Measurements from ENCODE around the gene ALKBH4. TPM values are rescaled to one million over a fixed set of nuclear protein-coding genes. Genes with fewer than 3 reads are reported as not detected.

Gene ALKBH4
- total and polyA plus RNA-seq, 10 of the 15 experiments (the other 5 are each of a cell fraction or from before 2014, with no cell fraction given), result 4.1 to 16.9 (median 11.3) TPM

GRCh38 chr7:102451371-102452054 lies 13.2 kb downstream of the ALKBH4 start (continued):
- TF ChIP-seq, protein P1, sequence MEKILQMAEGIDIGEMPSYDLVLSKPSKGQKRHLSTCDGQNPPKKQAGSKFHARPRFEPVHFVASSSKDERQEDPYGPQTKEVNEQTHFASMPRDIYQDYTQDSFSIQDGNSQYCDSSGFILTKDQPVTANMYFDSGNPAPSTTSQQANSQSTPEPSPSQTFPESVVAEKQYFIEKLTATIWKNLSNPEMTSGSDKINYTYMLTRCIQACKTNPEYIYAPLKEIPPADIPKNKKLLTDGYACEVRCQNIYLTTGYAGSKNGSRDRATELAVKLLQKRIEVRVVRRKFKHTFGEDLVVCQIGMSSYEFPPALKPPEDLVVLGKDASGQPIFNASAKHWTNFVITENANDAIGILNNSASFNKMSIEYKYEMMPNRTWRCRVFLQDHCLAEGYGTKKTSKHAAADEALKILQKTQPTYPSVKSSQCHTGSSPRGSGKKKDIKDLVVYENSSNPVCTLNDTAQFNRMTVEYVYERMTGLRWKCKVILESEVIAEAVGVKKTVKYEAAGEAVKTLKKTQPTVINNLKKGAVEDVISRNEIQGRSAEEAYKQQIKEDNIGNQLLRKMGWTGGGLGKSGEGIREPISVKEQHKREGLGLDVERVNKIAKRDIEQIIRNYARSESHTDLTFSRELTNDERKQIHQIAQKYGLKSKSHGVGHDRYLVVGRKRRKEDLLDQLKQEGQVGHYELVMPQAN (conservative IDR thresholded peaks at IDR 0.05), result no peak

DNA sequence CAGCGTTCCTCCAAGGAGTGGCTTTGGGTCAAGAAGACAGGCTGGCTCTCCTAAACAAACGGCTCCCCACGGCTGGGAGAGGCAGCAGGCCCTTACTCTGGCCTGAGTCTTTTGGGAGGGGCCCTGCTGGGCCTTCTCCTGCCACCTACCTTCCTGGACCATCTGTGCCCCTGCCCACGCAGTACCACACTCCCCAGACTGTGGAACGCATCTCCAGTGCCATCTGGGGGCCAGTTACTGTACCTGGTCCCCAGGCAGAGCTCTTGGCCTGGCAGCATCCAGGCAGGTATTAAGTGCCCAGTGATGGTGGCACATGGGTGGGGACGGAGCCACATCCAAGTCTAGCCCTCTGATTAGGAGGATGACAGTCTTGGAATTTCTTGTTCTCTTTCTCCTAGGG lies 14.4 kb downstream of the ALKBH4 start:
- intact Hi-C loops (cut with micrococcal nuclease; ENCODE audit: unreplicated experiment) (loop anchor here (1.0 kb wide), 1 partner anchor 46 kb away; no protein-coding TSS in a partner anchor), in situ Hi-C loops (cut with MboI) (loop anchor here (5.0 to 10.0 kb wide), 2 partner anchors 45 to 163 kb away; partner anchors contain the start of gene SH2B2)
- ChIA-PET CTCF (interaction anchor here (0.7 to 5.4 kb wide), 14 partner anchors 9 to 171 kb away, joined by 3 to 101 read pairs (median 5); partner anchors contain the start of genes ALKBH4, LRWD1 and PRKRIP1), POLR2A (interaction anchor here (0.6 to 2.0 kb wide), 4 partner anchors 16 to 53 kb away, joined by 3 to 4 read pairs (median 3); no protein-coding TSS in a partner anchor), SMC1A (ENCODE audit: uncharacterized antibody, unreplicated experiment) (interaction anchor here (0.5 to 2.7 kb wide), 11 partner anchors 8 to 171 kb away, joined by 3 to 27 read pairs (median 6); partner anchors contain the start of gene PRKRIP1), RAD21 (ENCODE audit: unreplicated experiment) (interaction anchor here (0.6 to 3.7 kb wide), 12 partner anchors 13 to 171 kb away, joined by 3 to 40 read pairs (median 4); partner anchors contain the start of gene PRKRIP1)
- no peaks in the 10 kb centered on the region for H4K20me1 ChIP-seq (ENCODE audit: control insufficient read depth, insufficient read depth)
- H3K9ac ChIP-seq (ENCODE audit: control insufficient read depth, insufficient read depth, low read length), result no peak overlapping the region
- DNase-seq (ENCODE audit: low read depth, low spot score), result no peak
- H3K79me2 ChIP-seq (ENCODE audit: control insufficient read depth, insufficient read depth, low read length), result peaks cover 3% of the 10 kb centered on the region; the same call in 1 of the 2 replicates
- no TSS peak for BruUV-seq (replicated peaks)
- H2AFZ ChIP-seq (ENCODE audit: control insufficient read depth, low read depth, low read length), result no peak overlapping the region
- H3K4me2 ChIP-seq (ENCODE audit: control insufficient read depth, insufficient read depth), result no peak overlapping the region
- peak; percentile 91 for ATAC-seq
- H3K9me3 ChIP-seq (replicated peaks; ENCODE audit: control insufficient read depth, insufficient read depth, low read length), result no peaks in the 10 kb centered on the region
- H3K4me1 ChIP-seq (ENCODE audit: control insufficient read depth, insufficient read depth, low read length), result peaks cover 10% of the 10 kb centered on the region
- peaks cover 8 to 20% of the 10 kb centered on the region in 2 experiments; a peak in 3 of 4 replicates for H3K36me3 ChIP-seq (ENCODE audit: control insufficient read depth in 2 of 2, insufficient read depth in 2 of 2, low read length in 1 of 2)
- H3K27me3 ChIP-seq (replicated peaks in 1 of 2; ENCODE audit: control insufficient read depth in 2 of 2, insufficient read depth in 2 of 2, low read length in 1 of 2), result no peaks in the 10 kb centered on the region
- H3K4me3 ChIP-seq, result no peak overlapping the region
- H3K27ac ChIP-seq (ENCODE audit: control insufficient read depth, insufficient read depth), result no peak overlapping the region
- no peak for FAIRE-seq
- WGBS (ENCODE audit: insufficient coverage, insufficient replicate concordance, low lambda C conversion rate, missing lambda C conversion rate), result 50% methylated on average over 6 of the region's 6 CpGs
- TF ChIP-seq RAD21 (IDR thresholded peaks at IDR 0.05; ENCODE audit: insufficient read depth, low read depth, low read length), result peak; percentile 80
- TF ChIP-seq, protein P2, sequence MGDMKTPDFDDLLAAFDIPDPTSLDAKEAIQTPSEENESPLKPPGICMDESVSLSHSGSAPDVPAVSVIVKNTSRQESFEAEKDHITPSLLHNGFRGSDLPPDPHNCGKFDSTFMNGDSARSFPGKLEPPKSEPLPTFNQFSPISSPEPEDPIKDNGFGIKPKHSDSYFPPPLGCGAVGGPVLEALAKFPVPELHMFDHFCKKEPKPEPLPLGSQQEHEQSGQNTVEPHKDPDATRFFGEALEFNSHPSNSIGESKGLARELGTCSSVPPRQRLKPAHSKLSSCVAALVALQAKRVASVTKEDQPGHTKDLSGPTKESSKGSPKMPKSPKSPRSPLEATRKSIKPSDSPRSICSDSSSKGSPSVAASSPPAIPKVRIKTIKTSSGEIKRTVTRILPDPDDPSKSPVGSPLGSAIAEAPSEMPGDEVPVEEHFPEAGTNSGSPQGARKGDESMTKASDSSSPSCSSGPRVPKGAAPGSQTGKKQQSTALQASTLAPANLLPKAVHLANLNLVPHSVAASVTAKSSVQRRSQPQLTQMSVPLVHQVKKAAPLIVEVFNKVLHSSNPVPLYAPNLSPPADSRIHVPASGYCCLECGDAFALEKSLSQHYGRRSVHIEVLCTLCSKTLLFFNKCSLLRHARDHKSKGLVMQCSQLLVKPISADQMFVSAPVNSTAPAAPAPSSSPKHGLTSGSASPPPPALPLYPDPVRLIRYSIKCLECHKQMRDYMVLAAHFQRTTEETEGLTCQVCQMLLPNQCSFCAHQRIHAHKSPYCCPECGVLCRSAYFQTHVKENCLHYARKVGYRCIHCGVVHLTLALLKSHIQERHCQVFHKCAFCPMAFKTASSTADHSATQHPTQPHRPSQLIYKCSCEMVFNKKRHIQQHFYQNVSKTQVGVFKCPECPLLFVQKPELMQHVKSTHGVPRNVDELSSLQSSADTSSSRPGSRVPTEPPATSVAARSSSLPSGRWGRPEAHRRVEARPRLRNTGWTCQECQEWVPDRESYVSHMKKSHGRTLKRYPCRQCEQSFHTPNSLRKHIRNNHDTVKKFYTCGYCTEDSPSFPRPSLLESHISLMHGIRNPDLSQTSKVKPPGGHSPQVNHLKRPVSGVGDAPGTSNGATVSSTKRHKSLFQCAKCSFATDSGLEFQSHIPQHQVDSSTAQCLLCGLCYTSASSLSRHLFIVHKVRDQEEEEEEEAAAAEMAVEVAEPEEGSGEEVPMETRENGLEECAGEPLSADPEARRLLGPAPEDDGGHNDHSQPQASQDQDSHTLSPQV (IDR thresholded peaks at IDR 0.05), result no peak
- TF ChIP-seq ZZZ3 (IDR thresholded peaks at IDR 0.05; ENCODE audit: control insufficient read depth, insufficient read length, low read depth), result no peak
- 0 out of 2 replicates have a peak, but pooled peaks have one; percentile 38 for TF ChIP-seq YY1 (IDR thresholded peaks at IDR 0.05; ENCODE audit: low read depth, low read length)
- 0 out of 2 replicates have a peak, but pooled peaks have one; percentile 14 for TF ChIP-seq CREB1 (IDR thresholded peaks at IDR 0.05; ENCODE audit: low read depth)
- peak in 1 of 2 experiments; percentile 12; a peak in 1 of 4 replicates for TF ChIP-seq BHLHE40 (IDR thresholded peaks at IDR 0.05; ENCODE audit: borderline replicate concordance in 1 of 2, low read depth in 2 of 2, low read length in 1 of 2)
- 0 out of 2 replicates have a peak, but pooled peaks have one; percentile 12 for TF ChIP-seq TCF12 (IDR thresholded peaks at IDR 0.05; ENCODE audit: low read depth, low read length)
- TF ChIP-seq, protein P3, sequence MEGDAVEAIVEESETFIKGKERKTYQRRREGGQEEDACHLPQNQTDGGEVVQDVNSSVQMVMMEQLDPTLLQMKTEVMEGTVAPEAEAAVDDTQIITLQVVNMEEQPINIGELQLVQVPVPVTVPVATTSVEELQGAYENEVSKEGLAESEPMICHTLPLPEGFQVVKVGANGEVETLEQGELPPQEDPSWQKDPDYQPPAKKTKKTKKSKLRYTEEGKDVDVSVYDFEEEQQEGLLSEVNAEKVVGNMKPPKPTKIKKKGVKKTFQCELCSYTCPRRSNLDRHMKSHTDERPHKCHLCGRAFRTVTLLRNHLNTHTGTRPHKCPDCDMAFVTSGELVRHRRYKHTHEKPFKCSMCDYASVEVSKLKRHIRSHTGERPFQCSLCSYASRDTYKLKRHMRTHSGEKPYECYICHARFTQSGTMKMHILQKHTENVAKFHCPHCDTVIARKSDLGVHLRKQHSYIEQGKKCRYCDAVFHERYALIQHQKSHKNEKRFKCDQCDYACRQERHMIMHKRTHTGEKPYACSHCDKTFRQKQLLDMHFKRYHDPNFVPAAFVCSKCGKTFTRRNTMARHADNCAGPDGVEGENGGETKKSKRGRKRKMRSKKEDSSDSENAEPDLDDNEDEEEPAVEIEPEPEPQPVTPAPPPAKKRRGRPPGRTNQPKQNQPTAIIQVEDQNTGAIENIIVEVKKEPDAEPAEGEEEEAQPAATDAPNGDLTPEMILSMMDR (IDR thresholded peaks at IDR 0.05 in 2 of 3, conservative IDR thresholded peaks at IDR 0.05 in 1 of 3; ENCODE audit: control insufficient read depth in 2 of 3, extremely low read depth in 1 of 3, insufficient read depth in 1 of 3, low read depth in 3 of 3, low read length in 3 of 3), result peak; percentile 59 to 76 (median 66)
- no peak for TF ChIP-seq EZH2 (IDR thresholded peaks at IDR 0.05; ENCODE audit: borderline replicate concordance, control insufficient read depth, low read depth, low read length)
- TF ChIP-seq POLR2A (IDR thresholded peaks at IDR 0.05; ENCODE audit: low read depth, low read length), result peak; percentile 72
- no peak for TF ChIP-seq ZNF217 (IDR thresholded peaks at IDR 0.05)

All from GM12878 (cell line).